Parathyroid adenoma (tissue), 2 donors: Measurements from ENCODE around the gene ZNF616.

Experiments used
- H2AFZ ChIP-seq: fragments of 300-600 bp; sonication (generic); one replicate; pipeline ENCODE4 v1.7.0; 2017; ENCODE audit warnings: antibody characterized with exemption, mild to moderate bottlenecking
- H3K27ac ChIP-seq: fragments of 300-600 bp; sonication (generic); one replicate; pipeline ENCODE4 v1.7.0; 2017
- H3K27me3 ChIP-seq: fragments of 300-600 bp; sonication (generic); one replicate; pipeline ENCODE4 v1.7.0; 2017; ENCODE audit warnings: low read length; ENCODE audit not compliant: control insufficient read depth, insufficient read depth
- H3K36me3 ChIP-seq: fragments of 300-600 bp; sonication (generic); one replicate; pipeline ENCODE4 v1.7.0; 2017; ENCODE audit warnings: low read length; ENCODE audit not compliant: control insufficient read depth, insufficient read depth
- H3K4me1 ChIP-seq: fragments of 300-600 bp; sonication (generic); one replicate; pipeline ENCODE4 v1.7.0; 2017; ENCODE audit warnings: control low read depth
- H3K4me2 ChIP-seq: fragments of 300-600 bp; sonication (generic); one replicate; pipeline ENCODE4 v1.7.0; 2017; ENCODE audit warnings: low read length
- H3K4me3 ChIP-seq: fragments of 300-600 bp; sonication (generic); one replicate; pipeline ENCODE4 v1.7.0; 2017; ENCODE audit warnings: low read depth, low read length
- H3K79me2 ChIP-seq: fragments of 300-600 bp; sonication (generic); one replicate; pipeline ENCODE4 v1.7.0; 2017; ENCODE audit warnings: control low read depth
- H3K9ac ChIP-seq: fragments of 300-600 bp; sonication (generic); one replicate; pipeline ENCODE4 v1.7.0; 2017; ENCODE audit warnings: mild to moderate bottlenecking
- H3K9me3 ChIP-seq: fragments of 300-600 bp; sonication (generic); one replicate; pipeline ENCODE4 v1.7.0; 2017; ENCODE audit warnings: low read length; ENCODE audit not compliant: control insufficient read depth
- CTCF ChIP-seq: fragments of 300-600 bp; sonication (generic); IDR thresholded peaks from one replicate; pipeline ENCODE4 v1.7.0; 2017; ENCODE audit warnings: antibody characterized with exemption, mild to moderate bottlenecking
- donor health status: primary hyperparathyroidism.

ZNF616 gene

GRCh38 chr19:52155596-52156359 lies 16.0 kb upstream of the ZNF616 start:
- Histone ChIP-seq H3K9ac (no peak overlapping the region), H3K4me3 (no peak overlapping the region), H3K79me2 (peaks cover 6% of the 10 kb centered on the region), H2AFZ (no peak overlapping the region), H3K9me3 (no peaks in the 10 kb centered on the region), H3K36me3 (no peaks in the 10 kb centered on the region), H3K27ac (no peak overlapping the region), H3K27me3 (no peaks in the 10 kb centered on the region), H3K4me2 (no peak overlapping the region), H3K4me1 (no peaks in the 10 kb centered on the region)
- no peak for TF ChIP-seq CTCF

GRCh38 chr19:52148256-52148655 lies 8.5 kb upstream of the ZNF616 start:
- H3K79me2 ChIP-seq = no peaks in the 10 kb centered on the region
- H3K27ac ChIP-seq = no peak overlapping the region
- no peak overlapping the region for H3K9ac ChIP-seq
- H2AFZ ChIP-seq = no peak overlapping the region
- no peak for TF ChIP-seq CTCF
- no peaks in the 10 kb centered on the region for H3K36me3 ChIP-seq
- no peak overlapping the region for H3K4me3 ChIP-seq
- no peaks in the 10 kb centered on the region for H3K9me3 ChIP-seq
- no peak overlapping the region for H3K4me2 ChIP-seq
- H3K4me1 ChIP-seq = no peaks in the 10 kb centered on the region
- no peaks in the 10 kb centered on the region for H3K27me3 ChIP-seq

GRCh38 chr19:52142001-52142595 lies 2.4 kb upstream of the ZNF616 start:
- H3K79me2 ChIP-seq = no peaks in the 10 kb centered on the region

GRCh38 chr19:52141203-52141602 lies 1.5 kb upstream of the ZNF616 start:
- peaks cover 5% of the 10 kb centered on the region for H3K79me2 ChIP-seq
- no peak for TF ChIP-seq CTCF
- H3K27ac ChIP-seq = peak overlapping the region; percentile 75

More at GRCh38 chr19:52142001-52142595, 2.4 kb upstream of the ZNF616 start:
- no peak overlapping the region for H3K9ac ChIP-seq
- no peaks in the 10 kb centered on the region for H3K9me3 ChIP-seq
- peak overlapping the region; percentile 75 for H3K27ac ChIP-seq
- peak overlapping the region; percentile 39 for H3K4me3 ChIP-seq
- no peak for TF ChIP-seq CTCF
- H2AFZ ChIP-seq = peak overlapping the region; percentile 30
- H3K4me1 ChIP-seq = peaks cover 14% of the 10 kb centered on the region
- no peaks in the 10 kb centered on the region for H3K27me3 ChIP-seq
- peak overlapping the region; percentile 51 for H3K4me2 ChIP-seq
- H3K36me3 ChIP-seq = no peaks in the 10 kb centered on the region

More at GRCh38 chr19:52141203-52141602, 1.5 kb upstream of the ZNF616 start:
- Histone ChIP-seq H3K9me3 (no peaks in the 10 kb centered on the region), H3K4me3 (no peak overlapping the region), H3K4me1 (peaks cover 14% of the 10 kb centered on the region), H3K4me2 (peak overlapping the region; percentile 3), H2AFZ (no peak overlapping the region), H3K36me3 (no peaks in the 10 kb centered on the region), H3K9ac (no peak overlapping the region), H3K27me3 (no peaks in the 10 kb centered on the region)
